GM19397 (cell line): ENCODE results near the gene GAREM2.
A peak's percentile ranks its signal among the peaks of the same experiment; 100 is the strongest.

ENCODE experiments used
- ATAC-seq: cut with Tn5 transposase; IDR thresholded peaks from one replicate; pipeline ENCODE4 v1.9.1; 2021; ENCODE audit warnings: mild to moderate bottlenecking, moderate library complexity; ENCODE audit not compliant: unreplicated experiment

GAREM2 gene

GRCh38 chr2:26169226-26169625, 3.7 kb upstream of the GAREM2 start:
- no peak for ATAC-seq

DNA sequence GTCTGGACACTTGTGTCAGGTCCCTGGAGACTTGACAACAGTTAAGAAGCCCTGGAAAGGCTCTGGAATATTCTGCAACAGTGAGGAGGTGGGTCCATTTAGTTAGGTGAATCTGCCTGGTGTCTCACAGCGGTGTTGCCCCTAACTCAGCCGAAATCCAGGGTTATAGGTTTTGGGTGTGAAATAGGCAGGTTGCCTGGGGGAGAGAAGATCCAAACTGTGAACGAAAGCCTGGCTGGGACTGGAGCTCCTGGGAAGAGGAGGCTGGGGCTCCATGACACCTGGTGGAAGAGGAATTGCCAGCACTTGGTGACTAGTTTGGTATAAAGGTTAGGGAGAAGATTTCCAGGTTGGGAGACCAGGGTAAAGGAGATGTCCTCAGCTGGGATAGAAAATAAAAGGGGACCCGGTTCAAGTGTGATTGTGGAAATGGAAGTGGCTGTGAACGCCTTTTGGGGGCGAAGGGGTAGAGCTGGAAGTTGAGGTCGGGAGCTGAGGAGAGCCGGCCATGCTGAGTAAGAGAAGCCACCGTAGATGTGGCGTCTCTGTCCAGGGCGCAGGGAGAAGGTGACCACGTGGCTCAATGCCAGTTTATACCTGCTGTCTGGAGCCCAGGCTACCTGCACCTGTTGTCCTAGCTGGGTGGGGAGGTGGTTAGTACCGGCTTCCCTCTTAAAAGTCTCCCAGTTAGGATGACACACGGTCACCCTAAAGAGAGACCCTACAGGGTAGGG, 3.0 kb upstream of the GAREM2 start:
- no peak for ATAC-seq

- no peak for ATAC-seq
These were observed 2.1 kb upstream of the GAREM2 start for GRCh38 chr2:26170795-26171194.

GRCh38 chr2:26172189-26172870, 558 bp upstream of the GAREM2 start:
- ATAC-seq: no peak

- no peak for ATAC-seq
These were observed 1.0 kb downstream of the GAREM2 start for GRCh38 chr2:26173776-26174482.

DNA sequence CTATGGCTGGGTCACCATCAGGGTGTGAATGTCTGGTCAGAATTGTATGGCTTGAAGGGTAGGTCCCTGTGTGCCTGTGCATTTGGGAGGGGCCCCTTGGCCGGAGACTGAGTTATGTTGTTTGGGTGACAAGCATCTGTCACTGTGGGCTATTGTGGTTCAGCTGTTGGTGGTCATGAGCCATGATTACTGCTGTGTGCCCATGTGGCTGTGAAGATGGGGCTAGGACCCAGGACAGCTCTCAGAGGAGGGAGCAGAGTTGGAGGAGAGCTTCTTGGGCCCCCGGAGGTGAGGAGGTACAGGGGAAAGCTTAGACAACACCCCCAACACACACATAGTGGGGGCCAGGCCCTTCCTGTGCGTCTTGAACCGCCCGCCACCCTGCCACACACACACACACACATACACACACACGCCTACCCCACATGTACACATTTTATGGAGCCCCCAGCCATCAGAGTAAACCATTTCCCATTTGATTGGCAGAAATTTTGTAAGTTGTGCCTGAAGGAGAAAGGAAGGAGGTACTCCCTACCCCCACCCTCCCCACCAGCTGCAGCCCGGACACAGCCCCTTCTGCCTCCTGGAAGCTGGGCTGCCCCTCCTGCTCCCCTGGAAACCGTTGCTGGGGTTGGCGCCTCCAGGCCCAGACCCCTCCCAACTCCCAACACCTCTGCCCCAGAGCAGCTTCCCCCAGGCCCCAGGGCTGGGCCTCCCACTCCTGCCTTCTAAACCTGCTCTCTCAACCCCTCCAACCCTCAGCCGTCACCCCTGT, 2.0 kb downstream of the GAREM2 start:
- ATAC-seq: no peak

DNA sequence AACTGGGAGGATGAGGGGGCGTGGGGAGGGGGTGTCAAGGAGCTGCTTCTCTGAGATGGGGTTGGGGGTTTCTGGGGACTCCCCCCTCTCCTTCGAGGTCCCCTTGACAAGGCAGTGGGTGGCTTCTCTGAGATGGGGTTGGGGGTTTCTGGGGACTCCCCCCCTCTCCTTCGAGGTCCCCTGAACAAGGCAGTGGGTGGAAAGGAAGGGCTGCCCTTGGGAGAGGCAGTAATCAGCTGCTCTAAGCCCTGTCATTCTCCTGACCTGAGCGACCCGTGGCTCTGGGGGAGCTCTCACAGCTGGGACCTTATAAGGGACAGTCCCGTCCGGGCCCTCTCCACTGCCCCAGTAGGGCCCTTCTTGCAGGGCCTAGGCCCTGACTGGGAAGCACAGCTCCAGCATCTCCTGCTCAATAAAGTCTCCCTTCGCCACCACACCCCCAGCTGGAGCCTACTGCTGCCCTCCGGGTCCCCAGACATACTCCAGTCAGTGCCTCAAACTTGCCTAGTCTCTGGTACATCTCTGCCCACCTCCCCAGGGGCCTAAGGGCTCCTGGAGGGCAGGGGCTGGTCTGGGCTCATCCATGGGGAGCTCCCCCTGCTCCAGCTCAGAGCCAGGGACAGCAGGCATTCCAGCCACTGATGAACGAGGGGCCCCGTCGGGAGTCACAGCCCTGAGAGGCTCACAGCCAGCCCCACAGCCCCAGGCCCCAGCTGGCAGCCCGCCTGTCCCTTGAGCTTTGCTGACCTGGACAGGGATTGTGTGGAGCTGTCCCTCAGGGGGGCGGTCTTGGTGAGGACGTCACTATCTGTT, 2.8 kb downstream of the GAREM2 start:
- no peak for ATAC-seq

- no peak for ATAC-seq
These were observed 3.4 kb downstream of the GAREM2 start for GRCh38 chr2:26176279-26176615.

- ATAC-seq: no peak
These were observed 4.2 kb downstream of the GAREM2 start for GRCh38 chr2:26177122-26177521.

DNA sequence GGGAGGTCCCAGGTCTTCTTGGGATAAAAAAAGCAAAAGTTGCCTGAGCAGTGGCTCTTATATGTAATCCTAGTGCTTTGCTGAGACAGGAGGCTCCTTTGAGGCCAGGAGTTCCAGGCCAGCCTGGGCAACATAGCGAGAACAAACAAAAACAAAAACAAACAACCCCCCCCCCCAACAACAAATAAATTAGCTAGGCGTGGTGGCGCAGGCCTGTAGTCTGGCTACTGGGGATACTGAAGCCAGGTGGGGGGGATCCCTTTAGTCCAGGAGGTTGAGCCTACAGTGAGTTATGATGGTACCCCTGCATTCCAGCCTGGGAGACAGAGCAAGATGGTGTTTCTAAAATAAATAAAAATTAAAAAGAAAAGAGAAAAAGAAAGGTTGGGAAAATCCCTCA, 5.4 kb downstream of the GAREM2 start:
- ATAC-seq: no peak

- no peak for ATAC-seq
These were observed 6.0 kb downstream of the GAREM2 start for GRCh38 chr2:26178746-26179436.

- no peak for ATAC-seq
These were observed 6.6 kb downstream of the GAREM2 start for GRCh38 chr2:26179446-26179913.

- ATAC-seq: no peak
These were observed 9.6 kb downstream of the GAREM2 start for GRCh38 chr2:26182441-26182840.

- ATAC-seq: no peak
These were observed 10.2 kb downstream of the GAREM2 start for GRCh38 chr2:26182887-26183630.

GRCh38 chr2:26184121-26184520, 11.2 kb downstream of the GAREM2 start:
- no peak for ATAC-seq

GRCh38 chr2:26184555-26185303, 11.8 kb downstream of the GAREM2 start:
- peak; percentile 79 for ATAC-seq

- ATAC-seq: no peak
These were observed 12.5 kb downstream of the GAREM2 start for GRCh38 chr2:26185304-26185928.
